Brain pericyte (primary cell): Measurements from ENCODE around the gene MLXIP.
"Not testable (repeated sequence)": the region's sequence is repeated elsewhere in the genome, so short reads cannot be mapped to it uniquely, and the experiment has no call there.

Source experiments
- DNase-seq: peaks from one replicate; pipeline ENCODE4 v3.0.0-alpha.2; 2012; ENCODE audit warnings: low read depth, low spot score

MLXIP gene

DNA sequence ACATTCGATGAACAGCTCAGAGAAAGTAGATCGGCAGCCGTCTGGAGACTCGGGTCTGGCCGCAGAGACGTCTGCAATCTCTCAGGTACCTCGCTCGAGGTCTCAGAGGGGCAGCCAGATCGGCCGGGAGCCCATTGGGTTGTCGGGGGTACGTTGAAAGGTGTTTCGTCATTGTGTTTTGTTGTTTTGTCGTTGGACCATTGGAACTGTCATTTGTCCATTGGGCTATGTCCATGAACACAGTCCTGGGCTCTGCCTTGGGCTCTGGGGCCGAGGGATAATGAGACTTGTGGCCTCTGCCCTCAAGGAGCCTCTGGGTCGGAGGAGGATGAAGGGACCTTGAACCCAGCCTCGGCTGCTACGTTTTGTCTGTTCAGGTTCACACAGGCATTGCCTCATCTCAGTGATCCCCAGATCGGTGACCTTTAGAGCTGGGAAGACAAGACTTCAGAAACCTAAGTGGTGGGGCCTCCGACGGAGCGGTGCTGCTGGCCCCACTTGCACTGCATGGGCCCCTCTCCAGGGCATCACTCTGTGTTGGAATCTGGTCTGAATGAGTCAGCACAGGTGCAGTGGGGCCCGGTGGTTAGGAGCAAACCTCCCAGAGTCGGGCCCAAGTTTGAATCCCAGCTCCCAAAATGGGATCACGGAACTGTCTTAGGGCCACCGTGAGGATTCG is 23.6 kb upstream of the MLXIP start:
- DNase-seq: no peak

DNA sequence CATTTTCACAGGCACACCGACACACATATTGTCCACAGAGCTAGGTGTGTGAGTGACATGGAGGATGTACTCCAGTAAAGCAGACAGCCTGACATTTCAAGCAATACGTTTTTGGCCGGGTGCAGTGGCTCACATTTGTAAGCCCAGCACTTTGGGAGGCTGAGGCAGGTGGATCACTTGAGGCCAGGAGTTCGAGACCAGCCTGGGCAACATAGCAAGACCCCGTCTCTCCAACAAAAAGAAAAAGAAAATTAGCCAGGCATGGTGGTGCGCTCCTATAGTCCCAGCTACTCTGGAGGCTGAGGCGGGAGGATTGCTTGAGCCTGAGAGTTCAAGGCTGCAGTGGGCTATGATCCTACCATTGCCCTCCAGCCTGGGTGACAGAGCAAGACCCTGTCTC is 22.1 kb upstream of the MLXIP start:
- DNase-seq: not testable (repeated sequence)

DNA sequence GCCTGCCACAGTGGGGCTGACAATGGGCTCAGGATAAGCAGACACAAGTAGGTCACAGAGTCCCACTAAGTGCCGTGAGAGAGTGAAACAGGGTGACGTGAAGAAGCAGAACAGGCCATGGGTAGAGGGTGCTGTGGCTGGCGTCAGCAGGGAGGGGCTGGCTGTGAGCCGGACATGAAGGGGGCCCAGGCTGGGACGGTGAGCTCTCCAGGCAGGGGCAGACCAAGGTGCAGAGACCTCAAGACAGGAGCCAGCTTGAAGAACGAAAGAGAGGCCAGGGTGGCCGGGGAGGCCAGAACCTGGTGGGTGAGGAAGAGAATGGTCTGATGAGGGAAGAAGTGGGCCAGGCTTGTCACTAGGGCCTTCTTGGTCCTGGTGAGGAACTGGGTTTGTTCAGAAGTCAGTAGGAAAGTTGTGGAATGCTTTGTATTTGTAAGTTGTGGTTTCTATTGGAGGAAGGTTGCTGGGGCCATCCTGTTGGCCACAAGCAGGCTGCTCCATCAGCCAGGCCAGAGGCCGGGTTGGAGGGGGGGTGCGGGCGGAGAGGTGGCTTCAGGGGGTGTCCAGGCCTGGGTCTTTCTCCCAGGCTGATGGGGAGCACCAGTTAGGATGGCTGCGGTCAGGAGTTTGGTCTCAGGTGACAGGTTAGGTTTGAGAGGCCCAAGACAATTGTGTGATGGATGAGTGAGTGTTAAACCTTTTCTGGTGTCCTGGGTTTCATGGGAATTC is 21.4 kb upstream of the MLXIP start:
- DNase-seq: no peak

DNA sequence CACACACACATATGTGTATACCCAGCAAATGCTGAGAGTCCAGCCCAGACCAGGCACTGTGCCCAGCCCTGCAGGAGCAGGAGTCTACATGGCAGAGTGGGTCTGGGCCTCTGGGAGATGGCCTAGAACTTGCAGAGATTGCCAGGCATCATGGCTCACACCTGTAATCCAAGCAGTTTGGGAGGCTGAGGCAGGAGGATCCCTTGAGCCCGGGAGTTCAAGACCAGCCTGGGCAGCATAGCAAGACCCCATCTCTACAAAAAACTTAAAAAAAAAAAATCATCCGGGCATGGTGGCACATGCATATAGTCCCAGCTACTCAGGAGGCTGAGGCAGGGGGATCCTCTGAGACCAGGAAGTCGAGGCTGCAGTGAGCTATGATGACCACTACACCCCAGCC is 20.8 kb upstream of the MLXIP start:
- no peak for DNase-seq

DNA sequence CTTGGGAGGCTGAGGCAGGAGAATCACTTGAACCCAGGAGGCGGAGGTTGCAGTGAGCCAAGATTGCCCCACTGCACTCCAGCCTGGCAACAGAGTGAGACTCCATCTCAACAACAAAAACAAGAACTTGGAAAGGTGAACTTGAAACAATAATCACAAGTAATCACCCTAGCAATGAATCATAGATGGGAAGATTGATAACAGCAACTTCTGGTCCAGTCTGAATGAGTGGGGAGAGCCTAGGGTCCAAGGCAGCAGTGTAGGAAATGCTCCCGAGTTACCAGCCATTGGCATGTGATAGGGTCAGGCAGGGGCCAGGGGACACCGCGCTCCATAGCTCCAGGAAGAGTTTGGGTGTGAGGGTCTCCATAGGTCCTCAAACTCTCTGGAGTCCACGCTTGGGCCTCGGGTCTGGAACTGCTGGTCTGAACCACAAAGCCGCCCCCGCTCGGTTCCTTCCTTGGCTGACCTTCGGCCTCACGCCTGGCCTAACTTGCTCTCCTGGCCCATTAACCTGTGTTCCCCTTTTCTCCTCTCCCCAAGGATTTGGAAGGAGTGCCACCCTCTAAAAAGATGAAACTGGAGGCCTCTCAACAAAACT is 19.9 kb upstream of the MLXIP start:
- DNase-seq: no peak

DNA sequence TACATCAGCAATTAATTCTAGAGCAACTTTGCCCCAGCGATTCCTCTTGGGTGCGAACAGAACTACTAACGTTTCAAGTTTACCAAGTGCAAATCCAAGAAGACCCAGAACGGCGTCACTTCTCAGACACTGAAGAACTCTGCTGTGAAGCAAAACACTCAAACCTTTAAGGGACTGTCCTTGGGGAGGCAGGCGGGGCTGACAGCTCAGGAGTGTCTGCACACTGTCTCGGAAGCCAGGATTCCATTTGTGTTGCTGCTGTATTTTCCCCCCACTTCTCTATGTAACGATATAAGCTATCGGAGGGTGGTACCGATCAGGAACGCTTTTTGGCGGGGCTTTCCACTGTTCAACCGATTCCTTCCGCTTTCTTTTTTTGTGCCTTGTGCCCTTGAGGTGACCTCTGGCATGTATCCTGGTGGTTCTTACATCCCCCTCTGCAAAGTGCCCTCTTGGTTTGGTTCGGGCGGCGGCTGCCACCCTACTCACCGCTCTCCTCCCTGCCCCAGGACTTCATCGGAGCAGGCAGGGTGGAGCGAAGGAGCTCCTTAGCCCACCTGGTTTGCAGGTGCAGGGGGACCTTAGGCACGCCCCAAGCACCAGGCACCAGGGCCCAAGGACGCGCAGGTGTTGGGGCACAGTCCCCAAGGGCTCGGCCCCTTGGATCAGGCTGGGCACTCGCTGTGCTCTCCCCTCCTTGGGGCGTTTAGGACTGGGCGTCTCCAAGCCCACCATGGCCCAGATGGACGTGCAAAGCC is 19.2 kb upstream of the MLXIP start:
- DNase-seq: no peak

DNA sequence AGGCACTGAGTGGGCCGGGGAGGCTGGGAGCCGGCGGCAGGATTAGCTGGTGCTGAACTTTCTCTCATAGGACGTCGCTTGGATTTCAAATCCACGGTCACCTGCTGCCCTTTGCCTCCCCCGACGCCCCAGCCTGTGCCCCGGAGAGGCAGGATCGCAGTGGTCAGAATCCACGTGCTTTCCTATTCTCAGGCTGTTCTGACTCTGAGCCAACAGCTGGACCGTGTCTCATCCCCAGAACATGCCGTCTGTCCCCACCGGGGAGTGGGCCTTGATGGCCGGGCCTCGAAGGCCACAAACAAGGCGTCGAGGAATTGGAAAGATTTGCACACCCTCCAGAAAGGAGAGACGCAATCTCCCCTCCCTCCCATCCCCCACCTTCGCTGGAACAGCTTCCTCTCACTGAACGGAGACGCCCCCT is 18.5 kb upstream of the MLXIP start:
- no peak for DNase-seq

DNA sequence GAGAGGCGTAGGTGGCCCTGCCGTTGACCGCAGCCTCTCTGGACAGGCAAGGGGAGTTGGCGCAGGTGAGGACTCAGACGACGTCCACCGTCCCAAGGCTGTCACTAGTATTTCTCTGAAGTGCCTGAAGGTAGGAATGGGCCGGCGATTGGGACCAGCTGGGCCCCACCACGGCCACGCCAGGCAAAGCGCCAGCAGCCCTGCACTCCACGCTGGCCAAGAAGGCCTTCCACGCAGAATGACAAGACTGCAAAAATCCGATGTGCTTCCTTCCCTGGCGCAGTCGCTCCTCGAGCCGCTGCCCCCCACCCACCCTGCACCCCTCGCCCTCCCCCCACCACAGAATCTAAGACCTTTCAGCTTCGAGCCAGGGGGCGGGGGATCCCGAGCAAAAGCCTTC is 17.3 kb upstream of the MLXIP start:
- no peak for DNase-seq

DNA sequence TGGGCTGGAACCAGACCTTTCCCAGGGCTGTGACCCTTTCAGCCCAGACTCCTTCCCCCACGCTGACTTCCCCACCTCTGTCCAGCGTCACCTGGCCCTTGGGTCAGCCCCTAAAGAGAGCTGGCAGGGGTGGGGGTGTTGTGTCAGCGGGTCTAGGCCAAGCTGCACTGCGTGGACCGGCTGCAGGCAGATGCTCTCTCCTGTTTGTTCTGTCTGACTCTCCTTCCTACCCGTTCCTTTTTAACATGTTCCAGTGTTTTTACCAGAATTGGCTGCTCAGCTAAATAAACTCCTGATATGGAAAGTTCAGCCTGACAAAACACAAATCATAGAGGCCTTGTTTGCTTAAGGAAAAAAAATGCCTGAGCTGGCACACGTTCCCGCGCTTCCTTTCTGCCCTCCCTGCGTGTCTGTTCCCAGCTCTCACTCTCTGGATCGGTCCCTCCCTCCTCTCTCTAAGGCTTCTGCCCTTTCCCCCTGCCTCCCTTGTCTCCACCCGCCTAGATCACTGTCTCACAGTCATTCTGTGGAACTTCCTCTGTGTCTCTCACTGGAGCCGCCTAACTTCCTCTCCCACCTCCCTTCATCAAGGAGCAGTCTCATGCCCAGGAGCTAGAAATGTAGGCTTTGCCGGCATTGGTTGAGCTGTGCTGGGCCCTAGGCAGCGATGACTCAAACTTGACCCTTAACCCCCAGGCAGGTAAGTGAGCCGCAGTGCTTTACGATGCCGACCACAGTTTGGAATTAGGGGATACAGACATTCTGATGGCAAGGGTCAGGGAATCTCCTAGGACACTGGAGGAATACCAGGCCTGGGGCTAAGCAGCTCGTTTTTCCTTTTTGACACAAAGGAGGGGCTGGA is 15.5 kb upstream of the MLXIP start:
- peak; percentile 91 for DNase-seq

DNA sequence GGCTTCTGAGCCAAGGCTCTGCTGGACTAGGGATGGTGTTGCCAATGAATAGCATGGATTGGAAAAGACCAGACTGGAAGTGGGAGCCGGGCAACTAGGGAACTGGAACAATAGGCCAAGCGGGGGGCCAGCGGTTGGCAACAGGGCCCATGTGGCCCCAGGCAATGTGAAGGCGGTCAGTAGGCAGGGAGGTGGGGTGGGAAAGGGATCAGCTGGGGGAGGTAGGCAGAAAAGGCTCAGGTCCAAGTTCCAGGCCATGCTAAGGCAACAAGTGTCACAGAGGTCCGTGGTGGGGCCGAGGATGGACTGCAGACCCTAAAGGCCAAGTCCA is 14.9 kb upstream of the MLXIP start:
- no peak for DNase-seq

DNA sequence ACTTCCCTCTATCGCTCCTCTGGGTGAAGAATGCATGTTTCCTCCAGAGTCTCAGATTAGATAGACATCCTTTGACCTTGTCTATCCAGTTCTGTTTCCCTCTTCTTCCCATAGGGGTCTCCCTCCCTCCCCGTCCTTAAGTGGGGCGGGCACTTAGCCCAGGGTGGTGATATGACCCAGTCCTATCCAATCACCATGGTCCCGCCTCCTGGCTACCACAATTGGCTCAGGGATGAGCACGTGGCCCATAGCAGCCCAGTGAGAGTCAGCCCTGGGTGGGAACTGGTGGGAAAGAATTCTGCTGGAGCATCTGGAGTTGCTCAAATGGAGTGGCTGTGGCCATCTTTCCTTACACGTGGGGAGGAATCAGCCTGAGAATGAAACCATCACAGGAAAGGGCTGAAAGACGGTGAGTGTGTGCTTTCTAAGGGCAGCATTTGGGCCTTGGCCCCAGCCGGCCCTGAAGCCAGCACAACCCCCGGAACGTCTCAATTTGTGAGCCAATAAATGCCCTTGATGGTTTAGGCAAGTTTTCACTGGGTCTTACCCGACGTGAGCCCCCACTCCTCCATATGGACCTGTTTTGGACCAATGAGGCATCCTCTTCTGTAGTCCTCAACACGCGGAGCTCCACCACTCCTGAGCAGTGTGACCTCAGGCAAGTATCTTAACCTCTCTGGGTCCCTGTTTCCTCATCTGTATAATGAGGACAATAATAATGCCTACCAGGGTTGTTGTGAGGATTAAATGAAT is 14.4 kb upstream of the MLXIP start:
- peak; percentile 87 for DNase-seq

DNA sequence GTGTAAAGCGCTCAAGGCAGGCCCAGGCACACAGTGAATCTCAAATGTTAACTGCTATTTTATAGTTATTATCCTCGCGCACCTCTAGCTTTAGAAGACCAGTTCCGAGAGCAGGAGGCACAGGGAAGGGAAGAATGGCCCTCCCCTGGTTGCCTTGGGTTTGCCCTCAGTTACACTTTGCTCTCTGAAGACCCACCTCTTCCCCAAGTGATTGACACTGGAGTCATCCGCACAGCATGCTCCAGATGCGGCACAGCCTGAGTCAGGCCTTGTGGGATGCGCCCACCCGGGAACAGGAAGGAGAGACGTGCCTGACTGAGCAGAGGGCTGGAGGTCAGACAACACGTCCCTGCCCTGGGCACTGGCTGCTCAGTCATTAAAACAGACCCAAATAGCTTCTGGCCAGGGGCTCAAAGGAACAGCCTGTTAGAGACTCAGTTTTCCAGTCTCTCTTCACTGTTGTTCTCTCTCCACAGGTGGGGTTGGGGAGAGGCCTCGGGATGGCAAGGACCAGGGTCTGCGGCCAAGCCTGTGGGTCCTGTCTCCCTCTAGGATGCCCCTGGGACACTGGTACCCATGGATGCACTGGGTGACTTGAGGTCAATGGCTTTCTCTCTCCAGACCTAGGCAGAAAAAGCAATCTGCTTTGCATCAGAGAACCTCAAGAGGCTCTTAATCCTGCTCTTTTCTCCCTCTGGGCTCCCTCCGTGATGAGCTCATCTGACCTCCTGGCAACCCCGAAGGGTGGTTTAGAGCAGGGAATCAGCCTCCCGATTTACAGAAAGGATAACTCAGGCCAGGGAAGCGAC is 13.6 kb upstream of the MLXIP start:
- DNase-seq: peak; percentile 72

DNA sequence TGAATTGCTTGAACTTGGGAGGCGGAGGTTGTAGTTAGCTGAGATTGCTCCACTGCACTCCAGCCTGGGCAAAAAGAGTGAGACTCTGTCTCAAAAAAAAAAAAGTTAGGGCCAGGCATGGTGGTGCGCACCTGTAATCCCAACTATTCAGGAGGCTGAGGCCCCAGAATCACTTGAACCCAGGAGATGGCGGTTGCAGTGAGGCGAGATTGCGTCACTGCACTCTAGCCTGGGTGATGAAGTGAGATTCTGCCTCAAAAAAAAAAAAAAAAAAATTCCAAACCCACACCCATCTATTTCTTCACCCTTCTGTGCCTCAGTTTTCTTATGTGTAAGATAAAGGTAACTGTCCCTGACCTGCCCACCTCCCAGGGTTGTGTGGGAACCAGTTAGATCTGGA is 11.0 kb upstream of the MLXIP start:
- no peak for DNase-seq

DNA sequence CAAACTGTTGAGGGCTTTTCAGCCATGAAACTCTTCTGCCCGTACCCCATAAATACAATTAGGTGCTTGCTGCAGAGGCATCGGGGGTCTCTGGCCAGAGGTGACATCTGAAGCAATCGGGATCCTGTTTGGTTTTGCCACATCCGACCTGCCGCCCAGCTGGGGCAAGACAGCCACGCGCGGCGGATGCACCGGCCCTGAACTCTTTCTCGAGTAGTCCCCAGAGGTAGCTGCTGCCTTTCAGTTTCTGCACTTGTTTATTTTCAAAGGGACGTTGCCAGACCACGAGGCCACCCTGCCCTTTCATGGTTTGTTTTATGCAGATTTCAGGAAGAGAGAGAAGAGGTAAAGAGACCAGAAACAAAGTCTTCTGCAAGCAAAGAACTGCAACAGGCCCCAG is 10.6 kb upstream of the MLXIP start:
- peak; percentile 59 for DNase-seq

DNA sequence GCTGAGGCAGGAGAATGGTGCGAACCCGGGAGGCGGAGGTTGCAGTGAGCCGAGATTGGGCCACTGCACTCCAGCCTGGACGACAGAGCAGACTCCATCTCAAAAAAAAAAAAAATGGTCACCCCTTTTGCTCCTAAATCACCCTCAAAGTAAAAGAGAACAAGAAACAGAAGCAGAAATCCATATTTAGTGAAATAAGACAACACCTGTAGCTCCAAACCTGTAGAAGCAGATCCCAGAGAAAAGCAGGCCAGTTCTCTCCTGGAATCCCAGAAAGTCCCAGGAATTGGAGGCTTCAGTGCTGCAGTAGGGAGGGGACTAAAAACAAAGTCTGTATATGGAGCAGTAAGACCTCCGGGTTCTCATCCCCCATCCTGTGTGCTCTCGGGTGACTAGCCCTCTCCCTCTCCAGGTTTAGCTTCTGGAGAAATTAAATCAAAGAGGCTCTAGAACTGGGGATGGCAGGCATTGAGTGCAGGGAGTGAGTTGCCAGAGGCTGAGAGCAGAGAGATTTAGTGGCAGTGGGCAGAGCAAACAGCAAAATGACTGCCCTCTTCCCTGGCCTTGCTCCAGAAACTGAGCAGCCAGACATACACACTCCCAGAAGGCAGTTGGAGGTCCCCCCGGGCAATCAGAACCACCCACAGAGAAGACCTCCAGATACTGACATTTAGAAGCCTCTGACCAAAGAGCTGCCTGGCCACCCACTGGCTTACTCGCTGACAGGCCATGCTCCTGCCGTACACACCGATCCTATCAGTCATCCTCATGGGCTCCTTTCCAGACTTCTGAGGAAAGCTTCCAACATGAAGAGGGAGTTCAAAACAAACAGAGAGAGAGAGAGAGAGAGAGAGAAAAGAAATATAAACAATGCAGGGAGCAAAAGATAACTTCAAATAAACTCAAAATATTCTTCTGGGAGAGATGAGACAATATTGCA is 6.3 kb upstream of the MLXIP start:
- DNase-seq: peak; percentile 89

DNA sequence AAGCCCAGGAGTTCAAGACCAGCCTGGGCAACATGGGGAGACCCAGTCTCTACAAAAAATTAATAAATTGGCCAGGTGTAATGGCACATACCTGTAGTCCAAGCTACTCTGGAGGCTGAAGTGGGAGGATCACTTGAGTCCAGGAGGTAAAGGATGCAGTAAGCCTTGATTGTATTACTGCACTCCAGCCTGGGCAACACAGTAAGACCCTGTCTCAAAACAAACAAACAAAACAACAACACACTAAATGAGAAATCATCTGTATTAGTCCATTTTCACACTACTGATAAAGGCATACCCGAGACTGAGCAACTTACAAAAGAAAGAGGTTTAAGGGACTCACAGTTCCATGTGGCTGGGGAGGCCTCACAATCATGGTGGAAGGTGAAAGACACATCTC is 4.7 kb upstream of the MLXIP start:
- DNase-seq: no peak

DNA sequence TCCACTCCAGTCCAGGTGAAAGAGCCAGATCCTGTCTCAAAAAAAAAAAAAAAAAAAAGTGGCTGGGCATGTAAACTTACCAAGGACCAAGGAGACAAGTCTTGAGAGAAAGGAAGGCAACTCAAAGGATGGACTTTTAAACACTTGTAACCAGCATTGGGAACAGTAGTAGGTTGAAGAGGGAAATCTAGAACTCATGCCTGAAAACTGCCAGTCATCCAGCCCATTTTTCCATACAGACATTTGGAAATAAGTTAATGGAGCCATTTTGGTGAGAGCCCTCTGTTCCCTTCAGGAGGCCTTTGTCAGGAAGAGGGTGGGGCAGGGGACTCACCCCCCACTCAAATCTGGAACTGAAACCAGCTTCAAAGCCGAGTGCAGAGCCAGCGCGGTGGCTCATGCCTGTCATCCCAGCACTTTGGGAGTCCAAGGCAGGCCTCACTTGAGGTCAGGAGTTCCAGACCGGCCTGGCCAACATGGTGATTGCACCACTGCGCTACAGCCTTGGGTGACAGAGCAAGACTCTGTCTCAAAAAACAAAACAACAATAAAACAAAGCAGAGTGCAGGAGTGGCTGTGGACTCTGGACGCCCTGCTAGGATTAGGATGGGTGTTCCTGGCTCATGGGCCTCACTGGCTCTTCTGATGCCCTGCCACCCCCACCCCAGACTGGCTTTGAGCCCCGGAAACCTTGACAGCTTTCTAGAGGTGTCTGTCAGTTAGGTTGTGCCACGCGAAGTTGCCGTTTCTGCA is 1.6 kb upstream of the MLXIP start:
- DNase-seq: no peak

DNA sequence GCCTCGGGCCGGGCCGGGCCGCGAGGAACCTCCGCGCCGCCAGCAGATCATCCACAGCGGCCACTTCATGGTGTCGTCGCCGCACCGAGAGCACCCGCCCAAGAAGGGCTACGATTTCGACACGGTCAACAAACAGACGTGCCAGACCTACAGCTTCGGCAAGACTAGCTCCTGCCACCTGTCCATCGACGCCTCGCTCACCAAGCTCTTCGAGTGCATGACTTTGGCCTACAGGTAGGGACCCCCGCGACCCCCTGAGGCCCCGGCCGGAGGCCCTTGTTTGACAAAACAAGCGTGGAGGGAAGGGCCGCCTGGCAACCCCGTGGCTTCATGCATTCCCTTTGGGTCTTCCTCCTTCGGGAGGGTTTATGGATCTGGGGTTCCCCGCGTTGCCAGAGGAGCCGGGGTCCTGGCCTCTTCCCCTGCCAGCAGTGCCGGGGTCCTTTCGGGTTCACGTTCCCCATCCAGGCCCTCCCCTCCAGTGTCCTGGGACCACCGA is 526 bp downstream of the MLXIP start:
- no peak for DNase-seq
